Loucy (cell line): Measurements from ENCODE around the gene PRKACB.
"Not testable (repeated sequence)": the region's sequence is repeated elsewhere in the genome, so short reads cannot be mapped to it uniquely, and the experiment has no call there.

Experiments
- CTCF ChIP-seq: fragments of 200-600 bp; sonication (generic); conservative IDR thresholded peaks from 2 replicates; pipeline ENCODE4 v1.5.1; 2014; ENCODE audit warnings: mild to moderate bottlenecking, antibody characterized with exemption, low read length
- EZH2phosphoT487 ChIP-seq: fragments of 200-600 bp; IDR thresholded peaks from 2 replicates; pipeline ENCODE4 v1.6.1; 2018; ENCODE audit warnings: antibody characterized with exemption, mild to moderate bottlenecking, moderate library complexity, borderline replicate concordance

- TF ChIP-seq CTCF, EZH2phosphoT487: not testable (repeated sequence)
Observed at GRCh38 chr1:84107538-84107937, 36.5 kb upstream of the PRKACB start.
